Heart right ventricle (tissue), 16 donors: Measurements from ENCODE around the gene DYNC1I2. TPM values are rescaled to one million over a fixed set of nuclear protein-coding genes. Genes with fewer than 3 reads are reported as not detected.

ENCODE experiments used
- ATAC-seq, 8 donors: fragments of 200-7000 bp; cut with Tn5 transposase; one replicate each; pipeline ENCODE4 v1.9.1; 2020; ENCODE audit warnings: mild to moderate bottlenecking in 8 of 8, moderate library complexity in 8 of 8, moderate number of reproducible peaks in 1 of 8
- DNase-seq, 2 donors: peaks; one replicate each; pipeline ENCODE4 v3.0.0-alpha.2; 2020
- H3K27ac ChIP-seq, 10 donors: fragments of 200-600 bp; sonication (generic) in 2 of 10; one replicate each; pipeline versions ENCODE4 v1.5.0 to v1.8.0; 2020 to 2022; ENCODE audit warnings: mild to moderate bottlenecking in 3 of 10
- H3K27me3 ChIP-seq, 7 donors: fragments of 200-600 bp; one replicate each; pipeline ENCODE4 v1.8.0; 2021 to 2022; ENCODE audit warnings: mild to moderate bottlenecking in 2 of 7
- H3K36me3 ChIP-seq, 9 donors: fragments of 200-600 bp; sonication (generic) in 1 of 9; one replicate each; pipeline versions ENCODE4 v1.5.0 to v1.8.0; 2020 to 2022; ENCODE audit warnings: mild to moderate bottlenecking in 2 of 9
- H3K4me1 ChIP-seq, 9 donors: fragments of 200-600 bp; sonication (generic) in 1 of 9; one replicate each; pipeline versions ENCODE4 v1.5.0 to v1.8.0; 2020 to 2022; ENCODE audit warnings: mild to moderate bottlenecking in 4 of 9
- H3K4me3 ChIP-seq, 10 donors: fragments of 200-600 bp; sonication (generic) in 2 of 10; one replicate each; pipeline versions ENCODE4 v1.5.0 to v1.8.0; 2020 to 2022; ENCODE audit warnings: mild to moderate bottlenecking in 7 of 10, moderate library complexity in 2 of 10
- H3K9me3 ChIP-seq, 11 donors: fragments of 200-600 bp in 10 of 11; sonication (generic) in 2 of 11; one replicate each; pipeline versions ENCODE4 v1.5.0 to v1.8.0; 2013 to 2022; ENCODE audit warnings: mild to moderate bottlenecking in 2 of 11, control low read depth in 1 of 11, moderate library complexity in 1 of 11
- CTCF ChIP-seq, 9 donors: fragments of 200-600 bp; sonication (generic) in 2 of 9; IDR thresholded peaks; one replicate each; pipeline versions ENCODE4 v1.5.0 to v1.8.0; 2021 to 2022; ENCODE audit warnings: antibody characterized with exemption in 9 of 9, mild to moderate bottlenecking in 5 of 9, moderate library complexity in 1 of 9
- WGBS, 2 donors: extraction: QIAGEN DNeasy Blood & Tissue Kit; methylation state at CpG; one replicate each; pipeline ENCODE4 v1.1.7; 2013; ENCODE audit warnings: inconsistent platforms in 1 of 2; 5-methylcytosine and 5-hydroxymethylcytosine counted together
- intact Hi-C, 10 donors: fragments of 100-400 bp; cut with DNase I; formaldehyde crosslinking; loops; one replicate each; pipeline versions ENCODE4 v1.11.1 to v1.14.2; 2022
- polyA plus RNA-seq, 2 donors: library from polyadenylated mRNA; stranded (reverse); fragments of 200-250 nt; gene quantifications; one replicate each; pipeline ENCODE4 v1.2.3, GENCODE V29; 2013
- total RNA-seq, 10 donors: library from RNA; stranded (reverse); fragmentation: NEBNext Ultra II Directional in 3 of 10; extraction: Animal tissue kit (Norgen Biotek cat#: 25700) in 3 of 10; gene quantifications; one replicate each; pipeline versions ENCODE4 v1.2.1 to v1.2.4, GENCODE V29; 2021 to 2023
- donor health status: Arrhythmogenic right ventricular cardiomyopathy.
- donor health status: ischemic (EF 13 %, LVEDD 7.1; RV severe dilation, severe dysfunction).
- donor health status: healthy with polysubstance abuse.
- donor health status: DM: no; HTN: yes; CAD: no.
- donor health status: DM: no; HTN: no; CAD: no.
- donor health status: ischemic (EF 25% LVEDD 6.9; RV normal size, moderate dysfunction).
- donor health status: ischemic (EF 25% LVEDD 5.7; RV mildly dilated, moderate dysfunction).
- donor health status: healthy.
- donor health status: DM: yes; HTN: yes; CAD: no.
- donor health status: Ischemic cardiomyopathy.
- donor health status: ischemic (EF 35%, LVEDD 5.7; RV mildly dilated, moderate dysfunction).
- donor health status: nonischemic (EF 11% LVEDD 7.7; RV severe dilation, severe dysfunction).
- donor health status: DM: yes; HTN: yes; CAD: no.
- donor health status: PGD.
- donor health status: ischemic (EF 29% LVEDD 5.4; RV normal size, mild dysfunction).
- donor health status: nonischemic (EF 23%, LVEDD 6.1; RV moderate dilation, normal function).

Gene DYNC1I2
- total and polyA plus RNA-seq, 12 donors, result 63.3 to 81.4 (median 74.8) TPM

DNA sequence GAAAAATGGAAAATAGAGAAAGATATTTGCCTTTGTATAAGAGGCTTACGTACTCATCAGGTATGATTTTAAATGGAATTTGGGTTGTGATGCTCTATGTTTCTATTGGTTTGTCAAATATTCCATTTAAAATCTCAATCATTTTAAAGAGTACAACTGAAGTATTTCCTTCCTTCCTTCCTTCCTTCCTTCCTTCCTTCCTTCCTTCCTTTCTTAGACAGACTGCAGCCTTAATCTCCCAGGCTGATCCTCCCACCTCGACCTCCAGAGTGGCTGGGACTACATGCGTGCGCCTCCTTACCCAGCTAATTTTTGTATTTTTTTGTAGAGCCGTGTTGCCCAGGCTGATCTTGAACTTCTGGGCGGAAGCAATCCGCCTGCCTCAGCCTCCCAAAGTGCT lies 15.4 kb upstream of the DYNC1I2 start:
- Histone ChIP-seq H3K9me3 (no peaks in the 10 kb centered on the region), H3K27ac (no peak overlapping the region), H3K4me1 (no peaks in the 10 kb centered on the region), H3K36me3 (no peaks in the 10 kb centered on the region), H3K4me3 (no peak overlapping the region), H3K27me3 (peaks cover 0 to 40% (median 7%) of the 10 kb centered on the region in 7 donors)
- ATAC-seq (no peak), DNase-seq (no peak)
- TF ChIP-seq CTCF (IDR thresholded peaks at IDR 0.05), result no peak
- 83 to 88% methylated on average over 7 of the region's 7 CpGs for WGBS, 2 donors
- intact Hi-C loops, result no loop called here

DNA sequence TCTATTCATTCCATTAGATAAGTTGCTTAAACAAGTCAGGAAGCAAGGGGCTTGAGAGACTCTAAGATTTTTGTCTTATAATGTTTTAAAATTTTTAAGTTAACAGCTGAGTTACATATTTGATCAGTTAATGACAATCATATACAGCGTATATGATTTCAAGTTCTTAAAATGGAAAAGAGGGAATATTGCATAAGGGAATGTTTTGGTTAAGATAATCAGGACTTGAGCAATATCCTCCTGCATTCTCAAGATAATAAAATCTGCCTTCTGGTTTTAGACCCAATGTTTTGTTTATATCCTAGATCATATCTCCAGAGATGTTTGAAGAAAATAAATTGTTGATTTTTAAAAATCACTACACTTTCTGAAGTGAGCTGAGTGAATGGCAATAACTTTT lies 13.4 kb upstream of the DYNC1I2 start:
- 45 to 68% methylated on average over 1 of the region's 1 CpG for WGBS, 2 donors
- Histone ChIP-seq H3K9me3 (no peaks in the 10 kb centered on the region), H3K36me3 (no peaks in the 10 kb centered on the region), H3K4me3 (no peak overlapping the region), H3K27ac (no peak overlapping the region), H3K4me1 (no peaks in the 10 kb centered on the region), H3K27me3 (peaks cover 0 to 28% (median 3%) of the 10 kb centered on the region in 7 donors)
- ATAC-seq (no peak), DNase-seq (no peak)
- intact Hi-C loops, result no loop called here
- no peak for TF ChIP-seq CTCF (IDR thresholded peaks at IDR 0.05)

GRCh38 chr2:171675810-171676345 lies 11.4 kb upstream of the DYNC1I2 start:
- Histone ChIP-seq H3K27me3 (peaks cover 0 to 17% (median 3%) of the 10 kb centered on the region in 7 donors), H3K9me3 (no peaks in the 10 kb centered on the region), H3K4me1 (no peaks in the 10 kb centered on the region), H3K36me3 (no peaks in the 10 kb centered on the region), H3K27ac (no peak overlapping the region), H3K4me3 (no peak overlapping the region)
- DNase-seq, result no peak
- TF ChIP-seq CTCF (IDR thresholded peaks at IDR 0.05), result no peak
- intact Hi-C loops, result no loop called here
- ATAC-seq, result no peak
- WGBS, 2 donors, result 86 to 89% methylated on average over 7 of the region's 7 CpGs

DNA sequence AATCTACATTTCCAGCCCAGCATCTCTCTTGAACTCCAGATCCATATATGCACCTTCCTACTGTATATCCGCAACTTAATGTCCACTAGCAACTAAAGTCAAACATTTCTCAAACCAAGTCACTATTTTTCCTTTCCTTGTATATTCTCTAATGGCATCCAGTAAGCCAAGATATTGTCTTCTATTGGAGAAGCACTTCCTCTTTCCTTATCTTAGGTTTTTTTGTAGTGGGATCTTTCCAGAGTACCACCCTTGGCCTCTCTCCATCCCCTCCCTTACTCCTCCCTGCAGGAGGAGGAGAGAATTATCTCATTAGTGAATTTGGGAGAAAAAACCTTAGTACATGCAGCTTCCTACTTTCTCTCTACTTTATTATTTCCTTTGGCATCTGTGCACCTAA lies 8.7 kb upstream of the DYNC1I2 start:
- intact Hi-C loops, result no loop called here
- no peak overlapping the region for H3K27ac ChIP-seq
- ATAC-seq (no peak), DNase-seq (no peak)
- WGBS, 2 donors, result 23 to 93% methylated on average over 1 of the region's 1 CpG
- H3K36me3 ChIP-seq, result no peaks in the 10 kb centered on the region
- peaks cover 0 to 5% (median 0%) of the 10 kb centered on the region in 7 donors for H3K27me3 ChIP-seq
- H3K9me3 ChIP-seq, result no peaks in the 10 kb centered on the region
- no peak overlapping the region for H3K4me3 ChIP-seq
- no peaks in the 10 kb centered on the region for H3K4me1 ChIP-seq
- no peak for TF ChIP-seq CTCF (IDR thresholded peaks at IDR 0.05)
